ENCODE measurements around the gene ERMN.
"Not testable (repeated sequence)": the region's sequence is repeated elsewhere in the genome, so short reads cannot be mapped to it uniquely, and the experiment has no call there.

ERMN gene

DNA sequence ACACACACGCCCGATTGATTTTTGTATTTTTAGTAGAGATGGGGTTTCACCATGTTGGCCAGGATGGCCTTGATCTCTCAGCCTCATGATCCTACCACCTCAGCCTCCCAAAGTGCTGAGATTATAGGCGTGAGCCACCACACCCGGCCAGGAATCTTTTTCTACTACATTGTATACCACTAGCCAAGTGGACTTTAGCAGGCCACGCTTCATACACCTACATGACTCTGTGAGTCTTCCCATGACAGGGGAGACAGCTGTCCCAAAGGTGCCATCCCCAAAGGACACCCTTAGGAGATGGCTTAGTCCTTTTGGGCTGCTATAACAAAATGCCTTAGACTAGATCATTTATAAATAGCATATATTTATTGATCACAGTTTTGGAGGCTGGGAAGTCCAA, 32.8 kb downstream of the ERMN start:
- no peak for DNase-seq (ENCODE audit: low read depth)

DNA sequence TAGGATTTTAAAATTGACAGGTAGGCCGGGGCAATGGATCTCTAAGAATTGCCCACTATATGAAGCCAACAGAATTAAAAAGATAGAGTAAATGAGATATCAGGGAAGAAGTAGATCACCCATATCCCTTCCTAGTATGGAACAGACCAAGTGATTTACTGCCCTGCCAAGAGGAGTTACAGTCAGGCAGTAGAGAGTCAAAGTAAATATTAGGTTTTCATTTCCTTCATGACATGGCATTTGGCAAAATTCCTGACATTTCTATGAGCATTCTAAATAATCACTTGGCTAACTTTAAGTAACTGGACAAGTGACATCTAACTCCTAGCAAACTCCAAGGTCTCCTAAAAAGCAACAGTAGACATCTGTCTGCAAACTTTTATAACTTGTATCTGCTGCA, 34.6 kb downstream of the ERMN start:
- no peak for DNase-seq (ENCODE audit: low read depth)

DNA sequence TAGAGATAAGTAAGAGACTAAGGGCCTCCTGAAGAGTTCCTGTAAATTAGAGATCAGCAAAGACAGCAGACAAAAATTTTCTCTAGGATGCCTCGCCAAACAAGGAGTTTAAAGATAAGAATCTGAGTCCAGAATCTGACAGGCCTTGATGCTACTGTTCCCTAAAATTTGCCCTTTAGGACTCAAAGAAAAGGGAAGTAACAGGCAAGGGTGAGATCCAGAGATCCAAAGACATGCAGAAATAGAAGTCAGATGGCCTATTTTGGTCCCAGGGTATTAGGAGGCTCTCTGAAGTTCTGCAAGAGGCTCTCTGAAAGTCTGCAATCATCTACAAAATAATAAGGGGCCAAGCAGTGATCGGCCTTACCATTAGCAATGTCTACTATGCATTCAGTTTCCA, 35.1 kb downstream of the ERMN start:
- no peak for DNase-seq (ENCODE audit: low read depth)

DNA sequence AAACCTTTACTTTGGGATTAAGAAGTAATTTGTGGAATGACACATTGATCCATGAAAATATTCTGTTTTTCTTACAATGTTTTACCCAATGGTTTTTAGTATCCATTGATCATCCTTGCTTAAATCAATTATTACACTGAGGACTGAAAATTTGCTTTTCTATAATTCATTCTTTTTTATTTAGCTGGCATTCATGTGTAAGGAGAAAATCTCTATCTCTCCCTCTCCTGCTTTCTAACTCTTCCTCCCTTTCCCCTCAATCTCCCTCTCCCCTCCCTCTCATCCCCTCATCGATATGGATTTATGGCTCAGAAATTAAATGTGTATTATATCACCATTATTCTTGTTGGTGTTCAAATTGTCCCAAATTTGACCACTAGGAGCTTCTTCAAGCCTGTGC, 38.5 kb downstream of the ERMN start:
- no peak for DNase-seq (ENCODE audit: low read depth)

DNA sequence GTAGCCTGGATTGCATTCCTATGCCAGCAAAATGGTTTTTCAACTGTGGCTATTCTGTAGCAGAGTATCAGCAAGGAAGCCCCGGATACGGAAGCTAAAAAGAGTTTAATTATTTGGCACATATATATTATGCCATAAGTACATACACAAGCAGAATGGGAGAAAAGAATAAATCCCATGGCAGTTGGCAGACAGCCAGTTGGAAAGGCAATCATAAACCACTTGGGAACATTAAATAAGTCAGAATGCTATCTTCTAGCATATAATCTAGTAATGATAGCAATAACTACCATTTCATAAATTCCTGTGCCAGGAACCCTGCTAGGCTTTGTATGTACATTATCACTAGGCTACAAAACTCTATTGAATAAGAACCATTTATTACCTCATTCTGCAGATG, 42.2 kb downstream of the ERMN start:
- no peak for DNase-seq (ENCODE audit: low read depth)

DNA sequence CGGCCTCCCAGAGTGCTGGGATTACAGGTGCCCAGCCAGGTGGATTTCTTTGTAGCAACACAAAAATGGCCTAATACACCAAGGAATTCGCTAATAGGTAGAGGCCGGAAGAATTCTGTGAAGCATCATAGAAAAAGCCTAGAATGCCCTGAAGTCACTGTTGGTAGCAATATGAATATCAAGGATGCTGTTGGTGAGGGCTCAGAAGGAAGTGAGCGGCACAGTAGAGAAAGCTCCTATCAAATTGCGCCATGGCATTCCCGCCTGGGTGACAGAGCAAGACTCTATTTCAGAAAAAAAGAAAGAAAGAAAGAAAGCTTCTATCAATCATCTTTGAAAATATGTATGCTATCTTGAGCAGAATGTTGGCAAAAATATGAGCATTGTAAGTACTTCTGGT, 44.3 kb downstream of the ERMN start:
- DNase-seq (ENCODE audit: low read depth) = no peak

DNA sequence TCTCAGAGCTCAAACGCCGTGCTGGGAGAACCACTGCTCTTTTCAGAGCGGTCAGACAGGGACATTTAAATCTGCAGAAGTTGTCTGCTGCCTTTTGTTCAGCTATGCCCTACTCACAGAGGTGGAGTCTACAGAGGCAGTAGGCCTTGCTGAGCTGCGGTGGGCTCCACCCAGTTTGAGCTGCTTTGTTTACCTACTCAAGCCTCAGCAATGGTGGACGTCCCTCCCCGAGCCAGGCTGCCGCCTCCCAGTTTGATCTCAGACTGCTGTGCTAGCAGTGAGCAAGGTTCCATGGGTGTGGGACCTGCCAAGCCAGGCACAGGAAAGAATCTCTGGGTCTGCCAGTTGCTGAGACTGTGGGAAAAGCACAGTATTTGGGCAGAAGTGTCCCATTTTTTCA, 46.3 kb downstream of the ERMN start:
- DNase-seq (ENCODE audit: low read depth) = not testable (repeated sequence)

DNA sequence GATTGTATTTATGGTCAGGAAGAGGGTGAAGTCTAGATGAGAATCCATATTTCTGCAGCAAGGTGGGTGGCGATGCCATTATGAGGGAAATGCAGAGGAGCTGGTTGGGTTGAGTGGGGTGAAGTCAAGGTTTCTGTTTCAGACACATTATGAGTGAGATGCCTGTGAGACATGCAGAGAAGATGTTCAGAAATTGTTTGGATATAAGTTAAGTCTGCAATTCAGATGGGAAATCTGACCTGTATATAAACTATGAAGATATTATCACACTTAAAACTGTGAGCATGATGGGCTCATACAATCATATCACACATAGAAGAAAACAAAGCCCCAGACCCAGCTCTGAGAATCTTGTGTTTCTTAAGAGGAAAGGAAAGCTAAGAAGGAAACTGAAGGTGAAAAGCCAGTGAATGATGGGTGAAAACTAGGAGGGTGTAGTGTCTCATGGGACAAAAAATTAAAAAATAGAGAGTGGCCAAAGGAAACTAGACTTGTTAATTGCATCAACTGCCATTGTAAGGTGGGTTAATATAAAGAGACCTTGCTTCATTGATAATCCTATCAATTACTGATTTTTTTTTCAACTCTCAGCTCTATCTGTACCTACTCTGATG, 53.9 kb downstream of the ERMN start:
- DNase-seq (ENCODE audit: low read depth) = no peak

DNA sequence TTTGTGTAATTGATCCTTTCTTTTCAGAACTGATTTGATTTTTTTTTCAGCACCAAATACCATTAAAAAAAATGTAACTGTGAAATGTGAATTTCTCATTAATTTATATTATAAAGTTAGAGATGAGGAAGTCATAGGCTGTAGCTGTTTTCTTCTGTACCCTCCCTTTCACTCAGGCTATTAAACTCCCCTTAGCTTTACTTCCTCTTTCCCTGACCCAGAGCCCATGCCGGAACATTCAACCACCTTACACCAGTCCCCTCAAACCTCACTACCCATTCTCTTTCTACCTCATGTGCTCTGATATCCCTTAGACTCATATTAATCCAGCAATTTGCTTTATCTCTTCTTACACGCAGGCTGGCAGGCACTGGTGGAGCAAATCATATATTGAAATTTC, 55.7 kb downstream of the ERMN start:
- no peak for DNase-seq (ENCODE audit: low read depth)

DNA sequence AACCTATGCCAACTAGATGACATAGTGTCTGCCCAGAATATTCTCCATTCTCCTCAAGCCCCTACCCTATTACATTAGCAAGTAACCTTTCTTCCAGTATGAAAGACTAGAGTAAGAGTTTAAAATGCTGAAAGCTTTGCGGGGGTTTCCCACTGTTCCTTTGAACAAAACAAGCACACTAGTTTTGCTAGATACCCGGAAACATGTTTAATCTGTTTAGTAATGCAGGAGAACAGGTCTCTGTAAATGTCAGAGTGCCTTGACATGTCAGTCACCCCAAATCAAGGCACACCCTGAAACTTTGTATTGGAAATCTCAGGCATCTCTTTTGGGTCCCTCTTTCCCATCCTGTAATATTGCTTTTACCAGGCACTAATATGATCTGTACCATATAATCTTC, 56.6 kb downstream of the ERMN start:
- no peak for DNase-seq (ENCODE audit: low read depth)

Measured in activated T-helper 1 cell treated with Interleukin-2 at 50 U/mL for 16 hours (primary cell).